Posterior cingulate gyrus (tissue), 11 donors: ENCODE measurements around the gene DHCR7.
"Not testable (repeated sequence)": the region's sequence is repeated elsewhere in the genome, so short reads cannot be mapped to it uniquely, and the experiment has no call there.

ENCODE experiments used
- DNase-seq, 10 donors: peaks; one replicate each; pipeline versions ENCODE4 v3.0.0 to v3.0.0-alpha.2; 2020 to 2021; ENCODE audit warnings: mixed read lengths in 3 of 10
- intact Hi-C: fragments of 100-400 bp; cut with DNase I; formaldehyde crosslinking; loops from one replicate; pipeline ENCODE4 v1.15.1; 2023

The DHCR7 gene

DNA sequence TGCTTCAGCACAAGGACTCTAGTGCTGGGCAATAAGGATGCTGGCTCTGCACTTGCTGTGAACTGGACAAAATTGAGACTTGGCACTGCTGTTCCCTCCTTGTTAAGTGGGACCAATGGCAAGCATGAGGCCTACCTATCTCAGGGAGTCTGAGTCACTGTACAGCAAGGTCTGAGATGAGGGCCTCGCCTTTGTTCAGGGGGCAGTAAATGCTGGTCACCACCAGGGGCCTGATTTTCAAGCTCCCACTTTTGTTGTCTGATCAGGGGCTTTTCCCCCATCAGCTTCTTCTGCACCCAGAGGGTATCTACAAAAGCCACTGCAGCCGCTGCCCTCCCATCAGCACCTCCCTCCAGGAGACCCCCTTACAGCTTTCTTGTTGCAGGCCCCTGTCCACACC lies 22.8 kb downstream of the DHCR7 start:
- intact Hi-C loops = no loop called here
- no peak for DNase-seq

GRCh38 chr11:71423181-71423790 lies 24.9 kb downstream of the DHCR7 start:
- DNase-seq = no peak
- intact Hi-C loops = no loop called here

GRCh38 chr11:71422318-71422717 lies 25.9 kb downstream of the DHCR7 start:
- intact Hi-C loops, DNase-seq: not testable (repeated sequence)

- intact Hi-C loops = no loop called here
- no peak for DNase-seq
Measured at GRCh38 chr11:71421392-71421950, 26.7 kb downstream of the DHCR7 start.

DNA sequence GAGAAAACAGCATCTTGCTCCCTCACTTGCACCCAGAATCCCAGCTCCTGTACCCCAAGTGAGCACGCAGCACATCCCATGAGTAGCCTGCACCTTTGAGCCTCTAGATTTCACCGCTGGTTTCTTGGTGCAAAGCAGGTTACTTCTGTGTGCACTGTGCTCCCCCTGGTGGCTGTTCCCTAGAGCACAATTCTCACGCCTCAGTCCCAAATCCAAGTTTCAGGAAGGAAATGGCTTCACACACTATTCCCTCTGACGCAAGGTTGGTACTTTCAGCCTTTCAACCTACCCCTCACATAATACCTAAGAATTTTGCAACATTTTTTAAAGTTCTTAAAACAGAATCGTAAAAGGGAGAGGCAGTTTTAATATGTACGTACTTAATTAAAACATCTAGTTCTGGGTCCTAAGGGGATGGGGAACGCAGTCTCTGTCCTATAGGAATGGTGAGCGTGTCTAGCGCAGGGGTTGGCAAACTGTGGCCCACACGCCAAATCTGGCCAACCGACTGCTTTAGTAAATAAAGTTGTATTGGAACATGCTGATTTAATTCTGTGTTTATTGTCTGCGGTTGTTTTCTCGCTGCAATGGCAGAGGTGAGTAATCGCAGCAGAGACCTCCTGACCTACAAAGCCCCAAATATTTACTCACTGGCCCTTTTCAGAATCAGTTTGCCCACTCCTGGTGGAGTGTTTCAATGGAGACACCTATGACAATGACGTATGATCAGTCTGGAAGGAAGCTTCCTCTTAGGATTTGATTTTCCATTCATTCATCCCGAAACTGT lies 27.5 kb downstream of the DHCR7 start:
- DNase-seq = peak in 6 of 10 donors; percentile 44 to 81 (median 57)
- intact Hi-C loops = no loop called here

DNA sequence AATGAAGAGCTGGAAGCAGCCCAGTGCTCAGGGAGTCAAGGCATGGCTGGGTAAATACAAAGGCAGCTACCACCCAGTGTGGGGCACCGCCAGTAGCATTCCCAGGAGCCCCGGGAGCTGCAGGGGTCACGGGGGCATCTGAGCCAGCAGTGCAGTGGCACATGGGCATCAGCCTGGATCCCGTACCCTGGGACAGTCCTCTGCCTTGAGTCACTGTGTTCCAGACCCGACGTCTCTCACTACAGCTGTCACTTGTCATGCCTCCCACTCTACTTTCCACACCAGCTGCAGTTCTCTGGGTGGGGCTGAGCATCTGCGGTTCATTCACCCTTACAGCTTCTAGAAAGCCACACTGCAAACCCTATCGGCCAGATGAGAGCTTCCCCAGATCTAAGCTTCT lies 29.6 kb downstream of the DHCR7 start:
- intact Hi-C loops = no loop called here
- DNase-seq = peak in 7 of 10 donors; percentile 27 to 92 (median 35)

DNA sequence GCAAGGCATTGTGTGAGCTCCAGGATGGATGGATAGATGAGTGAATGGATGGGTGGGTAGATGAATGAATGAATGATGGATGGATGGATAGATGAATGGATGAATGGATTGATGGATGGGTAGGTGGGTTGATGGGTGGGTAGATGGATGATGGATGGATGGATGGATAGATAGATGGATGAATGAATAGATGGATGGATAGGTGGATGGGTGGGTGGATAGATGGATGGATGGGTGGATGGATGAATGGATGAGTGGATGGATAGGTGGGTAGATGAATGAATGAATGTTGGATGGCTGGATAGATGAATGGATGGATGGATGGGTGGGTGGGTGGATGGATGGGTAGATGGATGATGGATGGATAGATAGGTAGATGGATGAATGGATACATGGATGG lies 33.5 kb downstream of the DHCR7 start:
- intact Hi-C loops = no loop called here
- no peak for DNase-seq

DNA sequence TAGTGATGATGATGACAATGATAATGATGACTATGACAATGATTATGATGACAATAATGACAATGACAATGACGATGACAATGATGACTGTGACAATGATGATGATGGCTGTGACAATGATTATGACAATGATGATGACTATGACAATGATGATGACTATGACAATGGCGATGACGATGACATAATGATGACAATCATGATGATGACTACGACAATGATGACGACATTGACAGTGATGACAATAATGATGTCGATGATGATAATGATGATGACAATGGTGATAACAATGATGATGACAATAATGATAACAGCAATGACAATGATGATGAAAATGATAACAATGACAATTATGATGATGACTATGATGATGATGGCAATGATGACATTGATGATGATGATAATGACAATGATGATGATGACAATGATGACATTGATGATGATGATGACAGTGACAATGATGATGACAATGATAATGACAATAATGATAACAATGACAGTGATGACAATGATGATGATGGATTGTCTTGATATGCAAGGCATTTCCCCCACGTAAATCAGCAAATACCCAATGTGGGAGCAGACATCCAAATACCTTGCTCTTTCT lies 37.7 kb downstream of the DHCR7 start:
- intact Hi-C loops = no loop called here
- no peak for DNase-seq

DNA sequence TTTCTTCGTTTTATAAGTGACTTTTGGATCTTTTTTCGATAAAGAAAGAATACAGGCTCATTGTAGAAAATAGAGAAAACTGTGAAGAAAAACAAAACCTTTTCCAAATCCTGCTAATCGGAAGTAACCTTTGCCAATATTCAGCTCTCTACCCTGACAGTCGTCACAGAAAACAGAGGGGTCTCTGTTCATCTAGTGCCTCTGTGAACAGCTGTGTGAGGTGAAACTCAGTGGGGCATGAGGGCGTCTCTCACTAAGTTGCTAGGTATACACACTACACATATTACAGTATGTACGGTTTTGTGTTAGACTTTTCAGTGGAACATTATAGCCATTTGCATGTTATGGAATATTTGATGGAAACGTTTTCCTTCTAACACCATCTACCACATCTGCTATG lies 39.4 kb downstream of the DHCR7 start:
- intact Hi-C loops = no loop called here

DNA sequence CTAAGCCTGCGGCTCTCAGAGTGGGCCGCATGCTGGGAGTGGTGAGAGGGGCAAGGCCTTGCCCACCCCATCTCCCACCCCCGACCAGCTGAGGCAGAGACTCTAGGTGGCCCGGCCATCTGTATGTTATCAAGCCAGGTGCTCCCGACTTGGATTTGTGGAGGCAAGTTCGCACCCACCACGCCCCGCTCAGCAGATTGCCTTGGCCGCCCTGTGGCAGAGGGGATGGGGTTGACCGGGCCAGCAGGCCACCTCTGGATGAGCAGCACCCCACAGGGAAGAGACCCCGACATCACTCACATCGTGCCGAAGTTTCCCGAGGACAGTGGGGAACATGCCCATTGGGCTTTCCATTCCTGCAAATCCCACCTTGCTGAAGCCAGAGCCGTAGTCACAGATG lies 40.8 kb downstream of the DHCR7 start:
- DNase-seq = peak in 1 of 10 donors; percentile 75
- intact Hi-C loops = no loop called here

More for the DNA sequence above, 39.4 kb downstream of the DHCR7 start:
- DNase-seq = peak in 1 of 10 donors; percentile 12

DNA sequence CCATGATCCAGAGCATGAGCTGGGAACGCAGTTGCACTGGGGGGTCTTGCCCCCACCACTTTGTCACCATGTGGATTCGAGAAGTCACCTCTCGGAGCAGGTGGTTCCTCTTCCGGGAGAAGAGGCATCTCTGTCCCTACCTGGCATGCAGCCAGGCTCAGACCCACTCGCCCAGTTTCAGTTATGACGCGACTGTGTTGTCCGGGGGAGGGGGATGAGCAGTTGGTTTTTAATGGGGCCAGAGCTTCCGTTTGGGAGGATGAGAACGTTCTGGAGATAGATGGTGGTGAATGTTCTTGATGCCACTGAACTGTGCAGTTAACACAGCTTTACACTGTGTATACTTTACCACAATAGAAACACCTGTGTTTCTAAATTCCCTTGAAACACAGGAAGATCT lies 41.5 kb downstream of the DHCR7 start:
- intact Hi-C loops = no loop called here
- DNase-seq = peak in 1 of 10 donors; percentile 74

DNA sequence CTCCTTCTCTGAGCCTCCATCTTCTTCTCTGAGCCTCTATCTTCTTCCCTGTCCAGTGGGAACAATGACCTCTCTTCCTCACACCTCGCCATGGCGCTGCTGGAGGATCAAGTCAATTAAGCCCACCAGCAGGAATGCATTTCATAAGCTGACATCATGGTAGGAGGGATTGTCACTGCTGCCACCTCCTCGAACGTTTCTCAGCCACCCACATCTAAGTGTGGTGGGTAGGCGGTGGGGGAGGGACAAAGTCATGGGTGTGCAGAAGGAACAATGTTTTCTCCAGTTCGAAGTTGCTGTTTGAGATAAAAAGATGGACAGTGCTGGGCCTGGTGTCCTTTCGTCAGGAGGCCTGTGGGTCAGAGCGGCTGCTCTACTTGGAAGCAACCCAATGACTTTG lies 44.0 kb downstream of the DHCR7 start:
- DNase-seq = peak in 1 of 10 donors; percentile 49
- intact Hi-C loops = no loop called here

GRCh38 chr11:71402878-71403277 lies 45.3 kb downstream of the DHCR7 start:
- intact Hi-C loops = no loop called here
- DNase-seq = peak in 1 of 10 donors; percentile 78

- intact Hi-C loops = no loop called here
- peak in 1 of 10 donors; percentile 49 for DNase-seq
Measured at GRCh38 chr11:71400216-71400615, 48.0 kb downstream of the DHCR7 start.

DNA sequence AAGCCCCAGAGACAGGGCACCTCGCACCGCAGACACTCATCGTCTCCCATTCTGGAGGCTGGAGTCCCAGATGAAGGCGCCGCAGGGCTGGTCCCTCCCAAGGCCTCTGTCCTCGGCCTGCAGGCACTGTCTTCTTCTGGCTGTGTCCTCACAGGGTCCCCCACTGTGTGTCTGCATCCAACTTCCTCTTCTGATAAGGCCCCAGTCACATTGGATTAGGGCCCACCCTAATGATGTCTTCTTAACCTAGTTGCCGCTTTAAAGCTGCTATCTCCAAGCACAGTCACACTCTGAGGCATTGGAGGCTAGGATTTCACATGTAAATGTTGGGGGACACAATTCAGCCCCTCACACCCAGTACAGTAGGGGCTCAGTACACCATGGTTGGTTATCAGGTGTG lies 48.9 kb downstream of the DHCR7 start:
- DNase-seq = no peak

DNA sequence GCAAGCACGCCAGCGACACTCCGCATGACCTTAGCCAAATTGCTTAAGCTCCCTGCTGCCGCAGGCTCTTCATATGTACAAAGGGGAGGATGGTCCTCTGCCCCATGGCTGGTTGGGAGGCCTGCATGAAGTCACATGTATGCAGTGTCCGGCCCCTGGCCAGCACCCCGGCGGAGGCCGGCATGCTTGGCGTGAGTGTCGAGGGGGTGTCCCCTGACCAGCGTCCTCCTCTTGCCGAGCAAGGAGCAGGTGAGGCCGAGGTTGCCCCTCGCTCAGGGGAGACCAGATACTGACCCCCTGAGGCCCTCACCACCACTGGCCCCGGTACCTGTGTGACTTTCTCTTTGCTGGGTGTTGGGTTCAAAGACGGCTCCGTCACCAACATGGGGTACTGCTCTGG lies 50.2 kb downstream of the DHCR7 start:
- peak in 1 of 10 donors; percentile 83 for DNase-seq
- intact Hi-C loops = no loop called here

More for the DNA sequence above, 48.9 kb downstream of the DHCR7 start:
- intact Hi-C loops = no loop called here

- peak in 1 of 10 donors; percentile 72 for DNase-seq
- intact Hi-C loops = no loop called here
Measured at GRCh38 chr11:71397331-71397860, 50.8 kb downstream of the DHCR7 start.

DNA sequence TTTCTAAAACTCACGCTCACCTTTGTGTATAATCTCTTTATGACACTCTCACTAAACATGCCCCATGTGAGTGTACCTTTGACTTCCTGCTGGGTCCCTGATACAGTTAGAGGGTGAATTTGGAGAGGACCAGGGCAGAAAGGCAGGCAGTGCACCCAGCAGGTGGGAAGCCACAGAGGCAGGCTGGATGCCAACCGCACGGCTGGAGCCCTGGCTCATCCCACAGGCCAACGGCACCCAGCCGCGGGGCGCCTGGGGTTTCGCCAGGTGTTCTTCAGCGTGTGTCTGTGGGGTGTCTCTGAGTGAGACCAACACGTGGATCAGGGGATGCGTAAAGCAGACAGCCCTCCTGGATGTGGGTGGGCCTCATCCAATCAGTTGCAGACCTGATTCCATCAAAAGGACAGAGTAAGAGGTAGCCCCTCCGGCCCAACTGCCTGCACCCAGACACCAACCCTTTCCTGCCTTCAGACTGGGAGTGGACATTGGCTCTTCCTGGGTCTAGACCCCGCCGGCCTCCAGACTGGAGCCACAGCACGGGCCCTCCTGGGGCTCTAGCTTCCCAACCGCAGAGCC lies 51.6 kb downstream of the DHCR7 start:
- peak in 1 of 10 donors; percentile 70 for DNase-seq
- intact Hi-C loops = no loop called here

- intact Hi-C loops = no loop called here
- DNase-seq = no peak
Measured at GRCh38 chr11:71395774-71396173, 52.4 kb downstream of the DHCR7 start.

DNA sequence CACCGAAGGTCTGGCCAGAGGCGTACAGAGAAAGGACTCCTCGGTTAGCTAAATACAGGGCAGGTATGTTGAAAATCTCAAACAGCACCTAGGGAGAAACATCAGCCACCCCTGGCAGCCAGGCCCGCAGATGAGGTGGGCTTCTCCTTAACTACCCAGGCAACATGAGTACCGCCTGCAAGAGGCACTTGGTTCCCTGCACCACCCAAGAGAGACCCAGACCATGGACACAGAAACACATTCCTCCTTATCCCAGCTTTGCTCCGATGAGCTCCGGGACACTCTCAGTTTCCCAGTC lies 53.0 kb downstream of the DHCR7 start:
- intact Hi-C loops = no loop called here
- peak in 1 of 10 donors; percentile 50 for DNase-seq

- intact Hi-C loops = no loop called here
- no peak for DNase-seq
Measured at GRCh38 chr11:71393283-71393682, 54.9 kb downstream of the DHCR7 start.
